B cell (primary cell): Measurements from ENCODE around the gene SHOC2. TPM values are rescaled to one million over a fixed set of nuclear protein-coding genes. Genes with fewer than 3 reads are reported as not detected.

Experiments
- ATAC-seq: fragments of 200-7000 bp; cut with Tn5 transposase; one replicate; pipeline ENCODE4 v1.10.0; 2021; ENCODE audit warnings: low read depth, mild to moderate bottlenecking, moderate number of reproducible peaks, moderate library complexity
- CTCF ChIA-PET: fragments of 350-600 bp; sonication (Branson Sonifier 250); formaldehyde crosslinking; loops from one replicate; lab custom pipeline; 2021; ENCODE audit warnings: antibody characterized with exemption, inconsistent platforms; lab: Charles Lee
- POLR2A ChIA-PET: fragments of 350-600 bp; sonication (Branson Sonifier 250); formaldehyde crosslinking; loops from one replicate; lab custom pipeline; 2021; ENCODE audit warnings: antibody characterized with exemption; lab: Charles Lee
- DNase-seq: peaks from one replicate; pipeline ENCODE4 v3.0.0; 2013
- H2AFZ ChIP-seq: 2 replicates; pipeline ENCODE4 v1.6.1; 2012; ENCODE audit warnings: mild to moderate bottlenecking, low read depth, low read length; ENCODE audit not compliant: insufficient read depth, poor library complexity, severe bottlenecking
- H3K27ac ChIP-seq, 2 donors: 1 replicate in 1 of 2; 2 replicates in 1 of 2; pipeline ENCODE4 v1.5.1; 2012 to 2013; ENCODE audit warnings: low read length in 2 of 2, mild to moderate bottlenecking in 2 of 2, moderate library complexity in 1 of 2
- H3K27me3 ChIP-seq, 4 experiments: fragments of 200-600 bp in 1 of 4; sonication (generic) in 1 of 4; replicated peaks in 1 of 4; 1 replicate in 2 of 4; 2 replicates in 2 of 4; pipeline versions ENCODE4 v1.6.1 to v1.7.0; 2013 to 2016; ENCODE audit warnings: low read length in 3 of 4, mild to moderate bottlenecking in 2 of 4, mixed read lengths in 1 of 4, moderate library complexity in 1 of 4; ENCODE audit not compliant: insufficient read depth in 4 of 4, control insufficient read depth in 3 of 4; ENCODE audit errors: control extremely low read depth in 1 of 4
- H3K36me3 ChIP-seq, 2 experiments: replicated peaks in 1 of 2; 1 replicate in 1 of 2; 2 replicates in 1 of 2; pipeline versions ENCODE4 v1.6.1 to v1.7.1; 2013; ENCODE audit warnings: low read length in 1 of 2; ENCODE audit not compliant: insufficient read depth in 2 of 2, control insufficient read depth in 1 of 2; ENCODE audit errors: control extremely low read depth in 1 of 2, extremely low read depth in 1 of 2
- H3K4me1 ChIP-seq, 2 donors: fragments of 200-600 bp in 1 of 2; sonication (generic) in 1 of 2; 1 replicate in 1 of 2; 2 replicates in 1 of 2; pipeline versions ENCODE4 v1.5.1 to v1.6.1; 2013 to 2017; ENCODE audit warnings: low read length in 2 of 2; ENCODE audit not compliant: control insufficient read depth in 2 of 2, insufficient read depth in 2 of 2
- H3K4me2 ChIP-seq: replicated peaks from 2 replicates; pipeline ENCODE3; 2012; ENCODE audit warnings: mild to moderate bottlenecking, low read depth, low read length; ENCODE audit not compliant: poor library complexity, severe bottlenecking
- H3K4me3 ChIP-seq, 5 experiments: fragments of 200-600 bp in 1 of 5; sonication (generic) in 1 of 5; 1 replicate in 3 of 5; 2 replicates in 2 of 5; pipeline versions ENCODE4 v1.5.1 to v1.7.0; 2011 to 2016; ENCODE audit warnings: low read length in 4 of 5, mild to moderate bottlenecking in 4 of 5, low read depth in 2 of 5, control low read depth in 1 of 5, moderate library complexity in 1 of 5; ENCODE audit not compliant: insufficient read depth in 1 of 5; ENCODE audit errors: control extremely low read depth in 1 of 5, extremely low read depth in 1 of 5
- H3K79me2 ChIP-seq: fragments of 200-600 bp; sonication (generic); one replicate; pipeline ENCODE4 v1.6.0; 2016; ENCODE audit warnings: low read length; ENCODE audit not compliant: control insufficient read depth, insufficient read depth
- H3K9ac ChIP-seq: fragments of 200-600 bp; sonication (generic); 2 replicates; pipeline ENCODE4 v1.6.1; 2017; ENCODE audit warnings: mild to moderate bottlenecking, low read length, moderate library complexity
- H3K9me3 ChIP-seq, 3 donors: one replicate each; pipeline versions ENCODE4 v1.6.1 to v1.7.1; 2013; ENCODE audit warnings: low read length in 2 of 3; ENCODE audit not compliant: control insufficient read depth in 2 of 3, insufficient read depth in 1 of 3; ENCODE audit errors: control extremely low read depth in 1 of 3
- H4K20me1 ChIP-seq: 2 replicates; pipeline ENCODE4 v1.6.0; 2012; ENCODE audit warnings: mild to moderate bottlenecking, low read length; ENCODE audit not compliant: insufficient read depth, control insufficient read depth, poor library complexity, severe bottlenecking
- H3K27ac Mint-ChIP-seq: one replicate; pipeline ENCODE4 v1.8.0; 2021; ENCODE audit warnings: mixed read lengths
- H3K27me3 Mint-ChIP-seq: one replicate; pipeline ENCODE4 v1.8.0; 2021; ENCODE audit warnings: mixed read lengths
- H3K4me1 Mint-ChIP-seq: one replicate; pipeline ENCODE4 v1.8.0; 2021; ENCODE audit warnings: mixed read lengths
- H3K4me3 Mint-ChIP-seq: one replicate; pipeline ENCODE4 v1.8.0; 2021; ENCODE audit warnings: mixed read lengths
- H3K9me3 Mint-ChIP-seq: one replicate; pipeline ENCODE4 v1.8.0; 2022; ENCODE audit warnings: mixed read lengths; ENCODE audit not compliant: insufficient read depth
- EZH2 ChIP-seq: IDR thresholded peaks from 2 replicates; pipeline ENCODE4 v1.6.1; 2012; ENCODE audit warnings: borderline replicate concordance, low read depth, mild to moderate bottlenecking, moderate library complexity, low read length; ENCODE audit not compliant: insufficient read depth, poor library complexity, severe bottlenecking
- WGBS: methylation state at CpG from one replicate; pipeline ENCODE4 v1.1.5; 2013; ENCODE audit warnings: missing lambda C conversion rate; ENCODE audit not compliant: insufficient coverage; 5-methylcytosine and 5-hydroxymethylcytosine counted together
- intact Hi-C: fragments of 100-400 bp; cut with micrococcal nuclease; formaldehyde crosslinking; loops from one replicate; pipeline ENCODE4 v1.10.0; 2022
- polyA plus RNA-seq: library from polyadenylated mRNA; depleted of rRNA; stranded (reverse); fragments of >200 nt; gene quantifications from 2 replicates; pipeline ENCODE4 v1.2.3, GENCODE V29; 2012
- total RNA-seq, 2 donors: library from RNA; stranded (reverse); fragments of 120-200 nt in 1 of 2; gene quantifications; 1 replicate in 1 of 2; 2 replicates in 1 of 2; pipeline versions ENCODE4 v1.2.3 to v1.2.4, GENCODE V29; 2013 to 2022
- TF ChIP-seq, protein P1 (sequence below): fragments of 200-600 bp; IDR thresholded peaks from one replicate; pipeline ENCODE4 v1.8.0; 2022; ENCODE audit warnings: antibody characterized with exemption, mild to moderate bottlenecking

The SHOC2 gene
- total and polyA plus RNA-seq, 2 donors (not counting 1 experiment from before 2014, with no cell fraction given), result 13.3 to 116 TPM

DNA sequence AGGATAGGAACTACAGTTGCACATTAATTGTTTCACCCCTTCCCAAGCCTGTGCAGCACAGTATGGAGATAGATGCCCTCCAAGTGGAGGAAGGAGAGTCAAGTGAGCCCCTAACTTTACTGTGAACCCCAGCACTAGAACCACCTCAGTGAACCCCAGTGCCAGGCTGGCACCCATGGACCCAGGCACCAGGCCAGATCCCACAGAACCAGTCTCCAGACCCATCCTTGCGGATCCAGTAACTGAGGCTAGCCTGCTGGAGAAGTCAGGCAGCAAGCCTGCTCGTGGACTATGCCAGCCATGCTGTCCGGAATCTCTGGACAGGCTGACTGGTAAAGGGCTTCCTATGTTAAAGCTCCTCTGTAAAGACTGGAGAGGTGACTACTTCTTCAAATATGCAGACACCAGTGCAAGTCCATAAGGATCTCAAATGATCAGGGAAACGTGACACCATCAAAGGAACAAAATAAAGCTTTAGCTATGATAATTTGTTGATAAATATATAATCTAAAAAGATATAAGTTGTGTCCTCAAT lies 27.7 kb downstream of the SHOC2 start:
- no peak overlapping the region for H2AFZ ChIP-seq
- ATAC-seq, result no peak
- ChIA-PET POLR2A (no interaction called here), CTCF (interaction anchor here (0.8 to 1.0 kb wide), 3 partner anchors 50 to 330 kb away, joined by 3 read pairs; no protein-coding TSS in a partner anchor)
- no peak overlapping the region for H3K4me2 ChIP-seq
- TF ChIP-seq, protein P1, sequence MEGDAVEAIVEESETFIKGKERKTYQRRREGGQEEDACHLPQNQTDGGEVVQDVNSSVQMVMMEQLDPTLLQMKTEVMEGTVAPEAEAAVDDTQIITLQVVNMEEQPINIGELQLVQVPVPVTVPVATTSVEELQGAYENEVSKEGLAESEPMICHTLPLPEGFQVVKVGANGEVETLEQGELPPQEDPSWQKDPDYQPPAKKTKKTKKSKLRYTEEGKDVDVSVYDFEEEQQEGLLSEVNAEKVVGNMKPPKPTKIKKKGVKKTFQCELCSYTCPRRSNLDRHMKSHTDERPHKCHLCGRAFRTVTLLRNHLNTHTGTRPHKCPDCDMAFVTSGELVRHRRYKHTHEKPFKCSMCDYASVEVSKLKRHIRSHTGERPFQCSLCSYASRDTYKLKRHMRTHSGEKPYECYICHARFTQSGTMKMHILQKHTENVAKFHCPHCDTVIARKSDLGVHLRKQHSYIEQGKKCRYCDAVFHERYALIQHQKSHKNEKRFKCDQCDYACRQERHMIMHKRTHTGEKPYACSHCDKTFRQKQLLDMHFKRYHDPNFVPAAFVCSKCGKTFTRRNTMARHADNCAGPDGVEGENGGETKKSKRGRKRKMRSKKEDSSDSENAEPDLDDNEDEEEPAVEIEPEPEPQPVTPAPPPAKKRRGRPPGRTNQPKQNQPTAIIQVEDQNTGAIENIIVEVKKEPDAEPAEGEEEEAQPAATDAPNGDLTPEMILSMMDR, result no peak
- TF ChIP-seq EZH2, result no peak
- H3K9ac ChIP-seq, result no peak overlapping the region
- H3K9me3 ChIP-seq, result peaks cover 0 to 3% (median 0%) of the 10 kb centered on the region in 3 donors
- H4K20me1 ChIP-seq, result peaks cover 93% of the 10 kb centered on the region
- peaks cover 13 to 29% of the 10 kb centered on the region in 2 donors for H3K4me1 ChIP-seq
- no peaks in the 10 kb centered on the region for H3K27me3 Mint-ChIP-seq
- 67% methylated on average over 3 of the region's 4 CpGs for WGBS
- peaks cover 67% of the 10 kb centered on the region for H3K4me1 Mint-ChIP-seq
- H3K27ac ChIP-seq, result no peak overlapping the region
- H3K36me3 ChIP-seq, result peaks cover 15 to 17% of the 10 kb centered on the region in 2 experiments
- no peak overlapping the region for H3K27ac Mint-ChIP-seq
- H3K27me3 ChIP-seq, result no peaks in the 10 kb centered on the region
- intact Hi-C loops, result no loop called here
- no peak for DNase-seq
- H3K4me3 Mint-ChIP-seq, result no peak overlapping the region
- no peak overlapping the region for H3K4me3 ChIP-seq
- peaks cover under 1% of the 10 kb centered on the region for H3K9me3 Mint-ChIP-seq
- H3K79me2 ChIP-seq, result peaks cover 100% of the 10 kb centered on the region

DNA sequence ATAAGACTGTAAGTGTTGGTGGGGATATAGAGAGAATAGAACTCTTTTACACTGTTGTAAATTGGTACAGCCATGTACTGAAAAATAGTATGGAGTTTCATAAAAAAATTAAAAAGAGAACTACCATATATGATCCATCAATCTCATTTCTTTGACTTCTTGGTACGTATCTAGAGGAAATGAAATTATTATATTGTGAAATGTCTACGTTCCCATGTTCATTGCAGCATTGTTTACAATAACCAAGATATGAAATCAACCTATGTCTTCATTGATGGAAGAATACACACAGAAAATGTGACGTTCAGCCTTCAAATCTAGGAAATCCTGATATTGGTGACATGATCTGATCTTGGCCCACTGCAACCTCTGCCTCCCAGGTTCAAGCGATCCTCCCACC lies 32.0 kb downstream of the SHOC2 start:
- CTCF ChIA-PET, result no interaction called here

More for the DNA sequence above, 32.0 kb downstream of the SHOC2 start:
- Histone ChIP-seq H3K4me1 (peaks cover 0 to 12% of the 10 kb centered on the region in 2 donors), H3K27ac (no peak overlapping the region), H2AFZ (no peak overlapping the region), H3K4me2 (no peak overlapping the region), H3K9me3 (peaks cover 0 to 3% (median 0%) of the 10 kb centered on the region in 3 donors), H3K9ac (no peak overlapping the region), H3K27me3 (no peaks in the 10 kb centered on the region), H3K36me3 (peaks cover 6 to 14% of the 10 kb centered on the region in 2 experiments), H3K79me2 (peaks cover 97% of the 10 kb centered on the region), H3K4me3 (no peak overlapping the region), H4K20me1 (peaks cover 87% of the 10 kb centered on the region)
- ATAC-seq (no peak), DNase-seq (no peak)
- Mint-ChIP-seq H3K9me3 (peaks cover 3% of the 10 kb centered on the region), H3K27me3 (no peaks in the 10 kb centered on the region), H3K4me3 (no peak overlapping the region), H3K4me1 (peaks cover 64% of the 10 kb centered on the region), H3K27ac (no peak overlapping the region)
- WGBS, result 100% methylated on average over 1 of the region's 4 CpGs
- intact Hi-C loops, result no loop called here
- TF ChIP-seq, protein P1, result no peak
- TF ChIP-seq EZH2, result no peak
- POLR2A ChIA-PET, result no interaction called here
